ENCODE data around the gene GATA3. TPM values are rescaled to one million over a fixed set of nuclear protein-coding genes. Genes with fewer than 3 reads are reported as not detected.

GATA3 gene
- total RNA-seq, 1 donor from 2014 or later = not detected

GRCh38 chr10:8114741-8115617 lies 60.5 kb downstream of the GATA3 start:
- Mint-ChIP-seq H3K27ac (no peak overlapping the region), H3K4me3 (no peak overlapping the region), H3K27me3 (ENCODE audit: insufficient read depth, low read depth) (peaks cover 2% of the 10 kb centered on the region), H3K4me1 (no peaks in the 10 kb centered on the region), H3K36me3 (no peaks in the 10 kb centered on the region), H3K9me3 (no peaks in the 10 kb centered on the region)
- Histone ChIP-seq H3K4me2 (no peak overlapping the region), H3K9me3 (ENCODE audit: low read depth) (no peaks in the 10 kb centered on the region), H4K20me1 (ENCODE audit: low read depth) (no peaks in the 10 kb centered on the region), H3K27me3 (no peaks in the 10 kb centered on the region), H3K79me2 (ENCODE audit: low read depth) (no peaks in the 10 kb centered on the region), H3K4me3 (no peak overlapping the region), H2AFZ (replicated peaks) (no peak overlapping the region), H3K9ac (no peak overlapping the region), H3K27ac (no peak overlapping the region), H3K36me3 (no peaks in the 10 kb centered on the region), H3K4me1 (no peaks in the 10 kb centered on the region), H3F3A (ENCODE audit: low read depth) (no peaks in the 10 kb centered on the region)
- no peak for DNase-seq (ENCODE audit: low spot score)
- TF ChIP-seq CTCF (IDR thresholded peaks at IDR 0.05) (no peak), EZH2phosphoT487 (IDR thresholded peaks at IDR 0.05) (no peak), EZH2 (IDR thresholded peaks at IDR 0.05) (no peak)

GRCh38 chr10:8115618-8115980 lies 61.1 kb downstream of the GATA3 start:
- Histone ChIP-seq H2AFZ (replicated peaks) (no peak overlapping the region), H3K4me3 (no peak overlapping the region), H3K27me3 (no peaks in the 10 kb centered on the region), H3K4me2 (no peak overlapping the region), H4K20me1 (ENCODE audit: low read depth) (no peaks in the 10 kb centered on the region), H3K4me1 (no peaks in the 10 kb centered on the region), H3K79me2 (ENCODE audit: low read depth) (no peaks in the 10 kb centered on the region), H3K27ac (no peak overlapping the region), H3K36me3 (no peaks in the 10 kb centered on the region), H3K9ac (no peak overlapping the region), H3F3A (ENCODE audit: low read depth) (no peaks in the 10 kb centered on the region), H3K9me3 (ENCODE audit: low read depth) (no peaks in the 10 kb centered on the region)
- H3K36me3 Mint-ChIP-seq = no peaks in the 10 kb centered on the region
- H3K4me1 Mint-ChIP-seq = no peaks in the 10 kb centered on the region
- DNase-seq (ENCODE audit: low spot score) = no peak
- no peak overlapping the region for H3K27ac Mint-ChIP-seq
- TF ChIP-seq EZH2 (IDR thresholded peaks at IDR 0.05) = no peak
- no peak for TF ChIP-seq CTCF (IDR thresholded peaks at IDR 0.05)
- TF ChIP-seq EZH2phosphoT487 (IDR thresholded peaks at IDR 0.05) = no peak
- H3K4me3 Mint-ChIP-seq = no peak overlapping the region
- peaks cover 2% of the 10 kb centered on the region for H3K27me3 Mint-ChIP-seq (ENCODE audit: insufficient read depth, low read depth)
- no peaks in the 10 kb centered on the region for H3K9me3 Mint-ChIP-seq

DNA sequence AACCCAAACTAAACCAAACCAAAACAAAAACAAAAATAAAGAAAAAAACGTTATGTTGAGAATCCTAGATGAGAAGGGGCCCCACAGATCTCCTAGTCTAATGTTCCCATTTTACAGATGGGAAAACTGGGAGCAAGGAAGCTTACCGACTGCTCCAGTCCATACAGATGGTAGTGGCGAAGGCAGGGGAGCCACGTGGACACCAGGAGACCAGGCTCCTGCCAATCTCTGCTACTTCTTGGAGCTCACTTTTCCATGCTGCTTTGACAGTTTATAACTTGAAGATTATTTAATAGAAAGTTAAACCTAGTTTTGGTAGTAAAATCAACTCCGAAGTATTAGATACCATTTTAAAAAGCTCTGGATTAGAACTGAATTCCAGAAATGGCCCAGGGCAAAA lies 62.0 kb downstream of the GATA3 start:
- Histone ChIP-seq H3K36me3 (no peaks in the 10 kb centered on the region), H3K4me1 (no peaks in the 10 kb centered on the region), H3K9me3 (ENCODE audit: low read depth) (no peaks in the 10 kb centered on the region), H3F3A (ENCODE audit: low read depth) (no peaks in the 10 kb centered on the region), H3K4me2 (no peak overlapping the region), H3K79me2 (ENCODE audit: low read depth) (no peaks in the 10 kb centered on the region), H2AFZ (replicated peaks) (no peak overlapping the region), H3K9ac (no peak overlapping the region), H3K27me3 (no peaks in the 10 kb centered on the region), H3K4me3 (no peak overlapping the region), H3K27ac (no peak overlapping the region), H4K20me1 (ENCODE audit: low read depth) (no peaks in the 10 kb centered on the region)
- H3K27ac Mint-ChIP-seq = no peak overlapping the region
- peaks cover 2% of the 10 kb centered on the region for H3K27me3 Mint-ChIP-seq (ENCODE audit: insufficient read depth, low read depth)
- H3K4me1 Mint-ChIP-seq = no peaks in the 10 kb centered on the region
- no peak for DNase-seq (ENCODE audit: low spot score)
- no peaks in the 10 kb centered on the region for H3K9me3 Mint-ChIP-seq
- no peaks in the 10 kb centered on the region for H3K36me3 Mint-ChIP-seq
- TF ChIP-seq CTCF (IDR thresholded peaks at IDR 0.05) = no peak
- TF ChIP-seq EZH2 (IDR thresholded peaks at IDR 0.05) = no peak
- no peak for TF ChIP-seq EZH2phosphoT487 (IDR thresholded peaks at IDR 0.05)
- H3K4me3 Mint-ChIP-seq = no peak overlapping the region

All from neural progenitor cell (in vitro differentiated cells).